ENCODE measurements around the gene PTPRN2. TPM values are rescaled to one million over a fixed set of nuclear protein-coding genes. Genes with fewer than 3 reads are reported as not detected.

The PTPRN2 gene
- total RNA-seq, 2 experiments from 2014 or later, result 0.70 TPM; not detected in 1

- BruUV-seq (replicated peaks), result no TSS peak
- CTCF ChIA-PET (ENCODE audit: unreplicated experiment), result no interaction called here
Measured at GRCh38 chr7:157744786-157745601, 842.6 kb downstream of the PTPRN2 start.

GRCh38 chr7:157743781-157744525 is 843.7 kb downstream of the PTPRN2 start:
- Histone ChIP-seq H3K79me2 (ENCODE audit: insufficient read depth, low read depth, low read length) (no peaks in the 10 kb centered on the region), H2AFZ (ENCODE audit: low read length) (no peak overlapping the region), H3K9me3 (ENCODE audit: low read length) (no peaks in the 10 kb centered on the region), H3K9me2 (ENCODE audit: insufficient read depth, low read length) (no peaks in the 10 kb centered on the region), H3K27ac (ENCODE audit: low read depth, low read length, poor library complexity, severe bottlenecking) (no peak overlapping the region), H3K4me2 (ENCODE audit: low read length) (no peak overlapping the region), H4K20me1 (ENCODE audit: insufficient read depth, low read length) (no peaks in the 10 kb centered on the region), H3K36me3 (ENCODE audit: insufficient read depth, low read length) (no peaks in the 10 kb centered on the region), H3K4me3 (ENCODE audit: low read depth, low read length, poor library complexity, severe bottlenecking) (no peak overlapping the region), H3K4me1 (ENCODE audit: insufficient read depth, low read length, poor library complexity, severe bottlenecking) (no peaks in the 10 kb centered on the region)
- ChIA-PET CTCF (ENCODE audit: unreplicated experiment) (no interaction called here), POLR2A (no interaction called here)
- BruUV-seq (replicated peaks), result no TSS peak
- DNase-seq (ENCODE audit: low spot score), result no peak
- intact Hi-C loops (cut with micrococcal nuclease; ENCODE audit: unreplicated experiment), result no loop called here
- TF ChIP-seq EZH2phosphoT487 (IDR thresholded peaks at IDR 0.05; ENCODE audit: borderline replicate concordance, low read depth, low read length), result no peak

More at GRCh38 chr7:157744786-157745601, 842.6 kb downstream of the PTPRN2 start:
- no peaks in the 10 kb centered on the region for H3K9me2 ChIP-seq (ENCODE audit: insufficient read depth, low read length)
- H3K4me3 ChIP-seq (ENCODE audit: low read depth, low read length, poor library complexity, severe bottlenecking), result no peak overlapping the region
- H2AFZ ChIP-seq (ENCODE audit: low read length), result no peak overlapping the region
- no peaks in the 10 kb centered on the region for H4K20me1 ChIP-seq (ENCODE audit: insufficient read depth, low read length)
- no peaks in the 10 kb centered on the region for H3K4me1 ChIP-seq (ENCODE audit: insufficient read depth, low read length, poor library complexity, severe bottlenecking)
- no peak for TF ChIP-seq EZH2phosphoT487 (IDR thresholded peaks at IDR 0.05; ENCODE audit: borderline replicate concordance, low read depth, low read length)
- no peak for TF ChIP-seq CTCF (conservative IDR thresholded peaks at IDR 0.05; ENCODE audit: low read length)
- no peaks in the 10 kb centered on the region for H3K79me2 ChIP-seq (ENCODE audit: insufficient read depth, low read depth, low read length)
- H3K4me2 ChIP-seq (ENCODE audit: low read length), result no peak overlapping the region
- no peaks in the 10 kb centered on the region for H3K9me3 ChIP-seq (ENCODE audit: low read length)
- POLR2A ChIA-PET, result no interaction called here
- intact Hi-C loops (cut with micrococcal nuclease; ENCODE audit: unreplicated experiment), result no loop called here
- DNase-seq (ENCODE audit: low spot score), result no peak
- no peaks in the 10 kb centered on the region for H3K36me3 ChIP-seq (ENCODE audit: insufficient read depth, low read length)
- no peak overlapping the region for H3K27ac ChIP-seq (ENCODE audit: low read depth, low read length, poor library complexity, severe bottlenecking)

GRCh38 chr7:157740251-157740798 is 847.3 kb downstream of the PTPRN2 start:
- ChIA-PET POLR2A (interaction anchor here (0.7 kb wide), 1 partner anchor 345 kb away, joined by 4 read pairs; no protein-coding TSS in a partner anchor), CTCF (ENCODE audit: unreplicated experiment) (no interaction called here)
- Histone ChIP-seq H3K4me3 (ENCODE audit: low read depth, low read length, poor library complexity, severe bottlenecking) (no peak overlapping the region), H3K9me2 (ENCODE audit: insufficient read depth, low read length) (no peaks in the 10 kb centered on the region), H3K79me2 (ENCODE audit: insufficient read depth, low read depth, low read length) (no peaks in the 10 kb centered on the region), H3K4me1 (ENCODE audit: insufficient read depth, low read length, poor library complexity, severe bottlenecking) (no peaks in the 10 kb centered on the region), H3K4me2 (ENCODE audit: low read length) (no peak overlapping the region), H3K36me3 (ENCODE audit: insufficient read depth, low read length) (no peaks in the 10 kb centered on the region), H4K20me1 (ENCODE audit: insufficient read depth, low read length) (no peaks in the 10 kb centered on the region), H3K27ac (ENCODE audit: low read depth, low read length, poor library complexity, severe bottlenecking) (no peak overlapping the region), H2AFZ (ENCODE audit: low read length) (no peak overlapping the region), H3K9me3 (ENCODE audit: low read length) (no peaks in the 10 kb centered on the region)
- intact Hi-C loops (cut with micrococcal nuclease; ENCODE audit: unreplicated experiment), result no loop called here
- BruUV-seq (replicated peaks), result no TSS peak
- TF ChIP-seq CTCF (conservative IDR thresholded peaks at IDR 0.05; ENCODE audit: low read length) (no peak), EZH2phosphoT487 (IDR thresholded peaks at IDR 0.05; ENCODE audit: borderline replicate concordance, low read depth, low read length) (no peak)
- DNase-seq (ENCODE audit: low spot score), result no peak

Data from OCI-LY7 (cell line).